ENCODE measurements around the gene CDK14. TPM values are rescaled to one million over a fixed set of nuclear protein-coding genes. Genes with fewer than 3 reads are reported as not detected.

Gene CDK14
- polyA plus RNA-seq, 1 donor from 2014 or later, result 25.1 TPM

- H3K9ac ChIP-seq (ENCODE audit: low read length), result no peak overlapping the region
- no peaks in the 10 kb centered on the region for H3K9me2 ChIP-seq (ENCODE audit: insufficient read depth, low read length)
- no peak overlapping the region for H3K27ac ChIP-seq (ENCODE audit: low read length)
- H3K27me3 ChIP-seq (ENCODE audit: insufficient read depth, low read depth, low read length), result no peaks in the 10 kb centered on the region
- H3K4me2 ChIP-seq (ENCODE audit: low read length), result no peak overlapping the region
- no peaks in the 10 kb centered on the region for H4K20me1 ChIP-seq (ENCODE audit: insufficient read depth)
- no peak for TF ChIP-seq RAD21 (conservative IDR thresholded peaks at IDR 0.05)
- TF ChIP-seq SMC3 (conservative IDR thresholded peaks at IDR 0.05; ENCODE audit: poor library complexity), result no peak
- no peak for TF ChIP-seq REST (IDR thresholded peaks at IDR 0.05; ENCODE audit: borderline replicate concordance)
- TF ChIP-seq EP300 (conservative IDR thresholded peaks at IDR 0.05; ENCODE audit: poor library complexity, severe bottlenecking), result no peak
- no peak for TF ChIP-seq EZH2 (IDR thresholded peaks at IDR 0.05; ENCODE audit: borderline replicate concordance, insufficient read depth, low read length, poor library complexity, severe bottlenecking)
- TF ChIP-seq CTCF (IDR thresholded peaks at IDR 0.05; ENCODE audit: poor library complexity, severe bottlenecking), result no peak
- no peak for TF ChIP-seq POLR2AphosphoS5 (IDR thresholded peaks at IDR 0.05)
- H3K4me3 ChIP-seq (ENCODE audit: low read length), result no peak overlapping the region
- no peaks in the 10 kb centered on the region for H3K36me3 ChIP-seq (ENCODE audit: insufficient read depth, low read length)
- H2AFZ ChIP-seq (ENCODE audit: low read depth, low read length), result no peak overlapping the region
- H3K79me2 ChIP-seq (replicated peaks; ENCODE audit: insufficient read depth, low read length), result no peaks in the 10 kb centered on the region
- H3K9me3 ChIP-seq (ENCODE audit: low read length), result no peaks in the 10 kb centered on the region
- H3F3A ChIP-seq (ENCODE audit: insufficient read depth, low read length, poor library complexity, severe bottlenecking), result no peaks in the 10 kb centered on the region
Measured at GRCh38 chr7:91181949-91182348, 585.8 kb downstream of the CDK14 start.

- no peaks in the 10 kb centered on the region for H3F3A ChIP-seq (ENCODE audit: insufficient read depth, low read length, poor library complexity, severe bottlenecking)
- H3K27me3 ChIP-seq (ENCODE audit: insufficient read depth, low read depth, low read length), result no peaks in the 10 kb centered on the region
- no peaks in the 10 kb centered on the region for H4K20me1 ChIP-seq (ENCODE audit: insufficient read depth)
- H2AFZ ChIP-seq (ENCODE audit: low read depth, low read length), result no peak overlapping the region
- no peak overlapping the region for H3K4me2 ChIP-seq (ENCODE audit: low read length)
- no peak overlapping the region for H3K4me3 ChIP-seq (ENCODE audit: low read length)
- no peaks in the 10 kb centered on the region for H3K36me3 ChIP-seq (ENCODE audit: insufficient read depth, low read length)
- no peak overlapping the region for H3K27ac ChIP-seq (ENCODE audit: low read length)
- TF ChIP-seq MXI1 (conservative IDR thresholded peaks at IDR 0.05; ENCODE audit: poor library complexity, severe bottlenecking), result no peak
- no peaks in the 10 kb centered on the region for H3K79me2 ChIP-seq (replicated peaks; ENCODE audit: insufficient read depth, low read length)
- no peaks in the 10 kb centered on the region for H3K9me2 ChIP-seq (ENCODE audit: insufficient read depth, low read length)
- H3K9me3 ChIP-seq (ENCODE audit: low read length), result no peaks in the 10 kb centered on the region
- no peak overlapping the region for H3K9ac ChIP-seq (ENCODE audit: low read length)
Measured at GRCh38 chr7:91182819-91183764, 587.0 kb downstream of the CDK14 start.
